Measurements from ENCODE around the gene OR5K4. TPM values are rescaled to one million over a fixed set of nuclear protein-coding genes. Genes with fewer than 3 reads are reported as not detected.

Gene OR5K4
- total RNA-seq, 1 donor from 2014 or later, result not detected

DNA sequence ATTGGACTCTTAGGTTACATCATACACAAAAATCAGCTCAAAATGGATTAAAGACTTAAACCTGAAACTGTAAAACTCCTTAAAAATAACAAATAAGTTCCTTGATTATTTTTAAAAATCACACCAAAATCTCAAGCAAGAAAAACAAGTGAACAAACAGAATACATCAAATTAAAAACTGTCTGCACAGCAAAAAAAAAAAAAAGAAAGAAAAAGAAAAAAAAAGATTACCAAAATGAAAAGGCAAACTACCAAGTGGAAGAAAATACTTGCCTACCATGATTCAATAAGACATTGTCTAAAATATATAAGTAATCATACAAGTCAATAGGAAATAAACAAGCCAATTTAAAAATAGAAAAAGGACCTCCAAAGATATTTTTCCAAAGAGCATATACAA is 17.5 kb downstream of the OR5K4 start:
- no peaks in the 10 kb centered on the region for H3K27me3 Mint-ChIP-seq
- TF ChIP-seq, protein P1, sequence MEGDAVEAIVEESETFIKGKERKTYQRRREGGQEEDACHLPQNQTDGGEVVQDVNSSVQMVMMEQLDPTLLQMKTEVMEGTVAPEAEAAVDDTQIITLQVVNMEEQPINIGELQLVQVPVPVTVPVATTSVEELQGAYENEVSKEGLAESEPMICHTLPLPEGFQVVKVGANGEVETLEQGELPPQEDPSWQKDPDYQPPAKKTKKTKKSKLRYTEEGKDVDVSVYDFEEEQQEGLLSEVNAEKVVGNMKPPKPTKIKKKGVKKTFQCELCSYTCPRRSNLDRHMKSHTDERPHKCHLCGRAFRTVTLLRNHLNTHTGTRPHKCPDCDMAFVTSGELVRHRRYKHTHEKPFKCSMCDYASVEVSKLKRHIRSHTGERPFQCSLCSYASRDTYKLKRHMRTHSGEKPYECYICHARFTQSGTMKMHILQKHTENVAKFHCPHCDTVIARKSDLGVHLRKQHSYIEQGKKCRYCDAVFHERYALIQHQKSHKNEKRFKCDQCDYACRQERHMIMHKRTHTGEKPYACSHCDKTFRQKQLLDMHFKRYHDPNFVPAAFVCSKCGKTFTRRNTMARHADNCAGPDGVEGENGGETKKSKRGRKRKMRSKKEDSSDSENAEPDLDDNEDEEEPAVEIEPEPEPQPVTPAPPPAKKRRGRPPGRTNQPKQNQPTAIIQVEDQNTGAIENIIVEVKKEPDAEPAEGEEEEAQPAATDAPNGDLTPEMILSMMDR (IDR thresholded peaks at IDR 0.05), result no peak
- H3K9me3 Mint-ChIP-seq, result no peaks in the 10 kb centered on the region
- CTCF ChIA-PET, result no interaction called here
- no peak overlapping the region for H3K27ac Mint-ChIP-seq
- ATAC-seq (ENCODE audit: low read depth), result no peak
- H3K4me3 Mint-ChIP-seq, result no peak overlapping the region
- POLR2A ChIA-PET, result no interaction called here
- intact Hi-C loops (cut with micrococcal nuclease), result no loop called here
- H3K36me3 Mint-ChIP-seq (ENCODE audit: low read depth), result no peaks in the 10 kb centered on the region
- no peak for DNase-seq
- peaks cover 1% of the 10 kb centered on the region for H3K4me1 Mint-ChIP-seq

DNA sequence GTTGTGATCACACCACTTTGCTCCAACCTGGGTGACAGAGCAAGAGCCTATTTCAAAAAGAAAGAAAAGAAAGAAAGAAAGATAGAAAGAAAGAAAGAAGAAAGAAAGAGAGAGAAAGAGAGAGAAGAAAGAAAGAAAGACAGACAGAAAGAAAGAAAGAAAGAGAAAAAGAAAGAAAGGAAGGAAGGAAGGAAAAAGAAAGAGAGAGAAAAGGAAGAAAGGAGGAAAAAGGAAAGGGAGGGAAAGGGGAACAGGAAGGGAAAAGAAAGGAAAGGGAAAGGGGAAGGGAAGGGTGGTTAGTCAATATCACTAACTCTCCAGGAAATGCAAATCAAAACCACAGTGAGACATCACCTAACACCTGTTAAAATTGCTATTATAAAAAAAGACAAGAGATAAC is 18.2 kb downstream of the OR5K4 start:
- Mint-ChIP-seq H3K4me1 (peaks cover 1% of the 10 kb centered on the region), H3K4me3 (no peak overlapping the region), H3K9me3 (no peaks in the 10 kb centered on the region), H3K36me3 (ENCODE audit: low read depth) (no peaks in the 10 kb centered on the region), H3K27ac (no peak overlapping the region), H3K27me3 (no peaks in the 10 kb centered on the region)
- TF ChIP-seq, protein P1 (IDR thresholded peaks at IDR 0.05), result no peak
- DNase-seq (no peak), ATAC-seq (ENCODE audit: low read depth) (no peak)
- POLR2A ChIA-PET, result no interaction called here
- CTCF ChIA-PET, result no interaction called here
- intact Hi-C loops (cut with micrococcal nuclease), result no loop called here

DNA sequence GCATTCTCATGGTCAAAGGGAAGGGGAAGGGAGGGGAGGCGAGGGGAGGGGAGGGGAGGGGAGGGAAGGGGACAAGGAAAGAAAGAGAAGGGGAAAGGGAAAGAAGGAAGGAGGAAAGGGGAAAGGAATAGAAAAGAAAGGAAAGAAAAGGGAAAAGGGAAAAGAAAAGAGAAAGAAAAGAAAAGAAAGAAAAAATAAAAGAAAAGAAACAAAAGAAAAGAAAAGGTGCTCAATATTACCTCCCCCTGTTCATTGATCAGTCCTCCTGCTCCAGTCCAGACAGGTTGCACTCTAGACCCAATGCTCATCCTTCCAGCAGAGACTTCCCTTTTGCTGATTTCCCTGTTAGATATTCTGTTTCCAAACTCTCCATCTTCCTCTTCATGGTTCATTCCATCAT is 18.8 kb downstream of the OR5K4 start:
- Mint-ChIP-seq H3K27me3 (no peaks in the 10 kb centered on the region), H3K9me3 (no peaks in the 10 kb centered on the region), H3K27ac (no peak overlapping the region), H3K36me3 (ENCODE audit: low read depth) (no peaks in the 10 kb centered on the region), H3K4me3 (no peak overlapping the region), H3K4me1 (peaks cover 1% of the 10 kb centered on the region)
- DNase-seq, result no peak
- ATAC-seq (ENCODE audit: low read depth), result no peak
- ChIA-PET CTCF (no interaction called here), POLR2A (no interaction called here)
- intact Hi-C loops (cut with micrococcal nuclease), result no loop called here
- TF ChIP-seq, protein P1 (IDR thresholded peaks at IDR 0.05), result no peak

DNA sequence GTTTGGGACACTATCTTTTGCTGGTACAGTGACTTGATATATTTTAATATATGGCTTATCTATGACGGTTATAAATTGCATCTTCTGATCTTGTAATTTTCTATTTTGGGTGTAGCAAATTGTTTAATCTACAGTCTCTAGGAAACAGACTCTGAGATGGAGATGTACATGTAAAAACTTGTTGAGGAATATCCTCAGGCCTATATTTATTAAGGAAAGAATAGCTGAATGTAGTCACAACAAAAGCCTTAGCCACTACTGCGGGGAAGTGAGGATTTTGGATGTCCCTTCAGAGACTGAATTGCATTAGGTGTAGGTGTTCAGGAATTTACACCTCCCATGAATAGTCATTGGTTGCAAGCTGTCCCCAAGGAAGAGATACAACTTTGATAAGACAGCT is 23.0 kb downstream of the OR5K4 start:
- TF ChIP-seq, protein P1 (IDR thresholded peaks at IDR 0.05), result no peak
- DNase-seq (no peak), ATAC-seq (ENCODE audit: low read depth) (no peak)
- POLR2A ChIA-PET, result interaction anchor here (0.6 kb wide), 1 partner anchor 77 kb away, joined by 7 read pairs; no protein-coding TSS in a partner anchor
- CTCF ChIA-PET, result no interaction called here
- intact Hi-C loops (cut with micrococcal nuclease), result no loop called here
- no peak overlapping the region for H3K27ac Mint-ChIP-seq
- no peak overlapping the region for H3K4me3 Mint-ChIP-seq
- no peaks in the 10 kb centered on the region for H3K9me3 Mint-ChIP-seq
- H3K36me3 Mint-ChIP-seq (ENCODE audit: low read depth), result no peaks in the 10 kb centered on the region
- no peaks in the 10 kb centered on the region for H3K27me3 Mint-ChIP-seq
- H3K4me1 Mint-ChIP-seq, result peaks cover 1% of the 10 kb centered on the region

DNA sequence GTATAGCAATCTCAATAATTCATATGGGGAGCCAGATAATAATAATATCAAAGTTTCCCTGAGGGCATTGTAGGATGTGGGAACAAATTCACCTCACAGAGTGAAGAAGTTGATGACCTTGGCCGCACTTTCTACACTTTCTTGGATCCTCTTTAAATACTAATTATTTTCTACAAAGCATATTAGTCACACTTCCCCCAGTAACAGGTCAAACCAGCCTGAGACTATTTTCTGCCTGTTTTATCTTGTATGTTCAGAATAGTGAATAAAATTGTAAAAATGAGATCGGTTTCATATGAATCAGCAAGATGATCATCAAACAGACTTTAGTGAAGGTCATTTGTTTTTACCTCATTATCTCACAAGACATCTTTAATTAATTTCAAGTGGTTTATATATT is 34.5 kb downstream of the OR5K4 start:
- H3K36me3 Mint-ChIP-seq (ENCODE audit: low read depth), result no peaks in the 10 kb centered on the region

More for the DNA sequence above, 34.5 kb downstream of the OR5K4 start:
- Mint-ChIP-seq H3K4me1 (no peaks in the 10 kb centered on the region), H3K27me3 (peaks cover 6% of the 10 kb centered on the region), H3K27ac (no peak overlapping the region), H3K9me3 (no peaks in the 10 kb centered on the region), H3K4me3 (no peak overlapping the region)
- CTCF ChIA-PET, result no interaction called here
- TF ChIP-seq, protein P1 (IDR thresholded peaks at IDR 0.05), result no peak
- intact Hi-C loops (cut with micrococcal nuclease), result no loop called here
- POLR2A ChIA-PET, result no interaction called here
- DNase-seq (no peak), ATAC-seq (ENCODE audit: low read depth) (no peak)

Measured in activated B cell treated with CpG ODN at 0.5 μM for 24 hours (primary cell).